ENCODE data around the gene RPL14.

- TF ChIP-seq CTCF (IDR thresholded peaks at IDR 0.05) (no peak), POLR2A (IDR thresholded peaks at IDR 0.05) (no peak)
Observed at GRCh38 chr3:40516201-40516600, 59.1 kb downstream of the RPL14 start.

Data from uterus (tissue), 2 donors.